A549 (cell line): ENCODE data around the gene MRPL40. TPM values are rescaled to one million over a fixed set of nuclear protein-coding genes. Genes with fewer than 3 reads are reported as not detected.

Experiments
- ATAC-seq, 2 experiments: fragments of 200-7000 bp in 1 of 2; fragments of >200 bp in 1 of 2; cut with Nextera tagmentation in 1 of 2; cut with Tn5 transposase in 1 of 2; 3 replicates each; pipeline versions ENCODE4 v1.8.0 to v1.9.1; 2018 to 2020; ENCODE audit warnings: mild to moderate bottlenecking in 1 of 2, moderate library complexity in 1 of 2
- CTCF ChIA-PET: fragments of 300-600 bp; sonication (Branson Sonifier 250); formaldehyde crosslinking; extraction: SDS; loops from one replicate; lab custom pipeline; 2021; ENCODE audit warnings: antibody characterized with exemption, inconsistent platforms; lab: Yijun Ruan, JAX
- POLR2A ChIA-PET: fragments of 350-600 bp; formaldehyde crosslinking; extraction: SDS; loops from one replicate; lab custom pipeline; 2021; ENCODE audit warnings: antibody characterized with exemption, inconsistent platforms; lab: Yijun Ruan, JAX
- DNase-seq, 2 experiments: peaks; one replicate each; pipeline versions ENCODE4 v3.0.0 to v3.0.0-alpha.2; 2011 to 2016; ENCODE audit warnings: low read depth in 1 of 2, low spot score in 1 of 2
- FAIRE-seq: peaks from 2 replicates; lab custom pipeline; 2011; peaks lifted over from hg19 to GRCh38; lab: Jason Lieb, UNC
- H3K27ac ChIP-seq, 2 experiments: fragments of >200 bp; sonication (Bioruptor Twin); formaldehyde crosslinking; 3 replicates each; pipeline ENCODE4 v1.5.1; 2016 to 2017
- H3K4me1 ChIP-seq: fragments of >200 bp; sonication (Bioruptor Twin); formaldehyde crosslinking; 3 replicates; pipeline ENCODE4 v1.6.1; 2016
- H3K4me2 ChIP-seq: fragments of >200 bp; sonication (Bioruptor Twin); formaldehyde crosslinking; 3 replicates; pipeline ENCODE4 v1.6.1; 2016
- H3K4me3 ChIP-seq: fragments of >200 bp; sonication (Bioruptor Twin); formaldehyde crosslinking; 3 replicates; pipeline ENCODE4 v1.5.1; 2016
- H3K9me3 ChIP-seq: fragments of >200 bp; sonication (Bioruptor Twin); formaldehyde crosslinking; 3 replicates; pipeline ENCODE4 v1.6.1; 2016
- CBX2 ChIP-seq: fragments of 200-600 bp; sonication (generic); IDR thresholded peaks from 2 replicates; pipeline ENCODE4 v1.6.1; 2016; ENCODE audit warnings: low read depth, mild to moderate bottlenecking, borderline replicate concordance
- CEBPB ChIP-seq, 2 experiments: fragments of >200 bp in 1 of 2; sonication (Bioruptor Twin) in 1 of 2; formaldehyde crosslinking in 1 of 2; IDR thresholded peaks; 2 replicates each; pipeline ENCODE4 v1.6.1; 2012 to 2016
- EHF ChIP-seq: fragments of 250-450 bp; sonication (Bioruptor Pico); IDR thresholded peaks from 2 replicates; pipeline ENCODE4 v1.5.0; 2020; ENCODE audit warnings: mild to moderate bottlenecking
- EHMT2 ChIP-seq: fragments of 200-600 bp; sonication (generic); IDR thresholded peaks from 2 replicates; pipeline ENCODE4 v1.6.1; 2016; ENCODE audit warnings: antibody characterized with exemption, low read depth, mild to moderate bottlenecking, moderate library complexity
- ESRRA ChIP-seq: fragments of 150-350 bp; IDR thresholded peaks from 2 replicates; pipeline ENCODE4 v1.6.1; 2014; ENCODE audit warnings: mild to moderate bottlenecking, low read length, borderline replicate concordance
- FOSB ChIP-seq: fragments of 250-450 bp; sonication (Bioruptor Pico); IDR thresholded peaks from 2 replicates; pipeline ENCODE4 v1.5.0; 2020; ENCODE audit warnings: mild to moderate bottlenecking, moderate library complexity
- HDAC2 ChIP-seq: fragments of 200-600 bp; sonication (generic); IDR thresholded peaks from 2 replicates; pipeline ENCODE4 v1.6.1; 2016
- HEYL ChIP-seq: fragments of 250-450 bp; sonication (Bioruptor Pico); IDR thresholded peaks from 2 replicates; pipeline ENCODE4 v1.8.0; 2021; ENCODE audit warnings: mild to moderate bottlenecking, moderate library complexity
- KDM1A ChIP-seq: fragments of 200-600 bp; sonication (generic); IDR thresholded peaks from 2 replicates; pipeline ENCODE4 v1.6.1; 2016; ENCODE audit warnings: low read depth, mild to moderate bottlenecking
- KDM5A ChIP-seq: fragments of 200-600 bp; sonication (generic); IDR thresholded peaks from 2 replicates; pipeline ENCODE4 v1.6.1; 2016; ENCODE audit warnings: antibody characterized with exemption, mild to moderate bottlenecking
- MAFK ChIP-seq: fragments of 450-650 bp; IDR thresholded peaks from 2 replicates; pipeline ENCODE4 v1.6.1; 2014; ENCODE audit not compliant: partially characterized antibody
- NPAS2 ChIP-seq: fragments of 250-450 bp; sonication (Bioruptor Pico); IDR thresholded peaks from 2 replicates; pipeline ENCODE4 v1.8.0; 2022; ENCODE audit warnings: mild to moderate bottlenecking, moderate library complexity, borderline replicate concordance
- PHF8 ChIP-seq: fragments of 200-600 bp; sonication (generic); IDR thresholded peaks from 2 replicates; pipeline ENCODE4 v1.6.1; 2016; ENCODE audit warnings: low read depth, mild to moderate bottlenecking, antibody characterized with exemption, moderate library complexity, borderline replicate concordance
- POLR2AphosphoS2 ChIP-seq: conservative IDR thresholded peaks from 2 replicates; pipeline ENCODE4 v1.6.1; 2012; ENCODE audit warnings: low read length, improper control_type of control experiment, inconsistent platforms
- RARB ChIP-seq: fragments of 250-450 bp; sonication (Bioruptor Pico); IDR thresholded peaks from 2 replicates; pipeline ENCODE4 v1.8.0; 2021; ENCODE audit warnings: mild to moderate bottlenecking, moderate library complexity
- TP53 ChIP-seq: fragments of 250-450 bp; sonication (Bioruptor Pico); IDR thresholded peaks from 2 replicates; pipeline ENCODE4 v1.5.0; 2021; ENCODE audit warnings: mild to moderate bottlenecking, moderate library complexity
- ZSCAN20 ChIP-seq: fragments of 250-450 bp; sonication (Bioruptor Pico); IDR thresholded peaks from 2 replicates; pipeline ENCODE4 v1.8.0; 2022; ENCODE audit warnings: mild to moderate bottlenecking, moderate library complexity
- WGBS: methylation state at CpG from one replicate; pipeline ENCODE4 v1.1.6; 2017; ENCODE audit errors: missing lambda C conversion rate; 5-methylcytosine and 5-hydroxymethylcytosine counted together
- polyA plus RNA-seq, 4 experiments: library from polyadenylated mRNA; depleted of rRNA in 3 of 4; stranded (reverse); fragments of >200 nt; fragmentation: RNase III in 1 of 4; extraction: RNeasy Plus Mini Kit Qiagen cat#74134 plus additional on column Dnase treatment in 1 of 4; gene quantifications; 2 replicates in 3 of 4; 3 replicates in 1 of 4; pipeline ENCODE4 v1.2.3, GENCODE V29; 2011 to 2017
- TF ChIP-seq, protein P1 (sequence below): IDR thresholded peaks from 2 replicates; pipeline ENCODE4 v1.6.1; 2012; ENCODE audit warnings: low read depth, borderline replicate concordance
- TF ChIP-seq, protein P2 (sequence below): fragments of 150-350 bp; IDR thresholded peaks from 2 replicates; pipeline ENCODE4 v1.6.1; 2014; ENCODE audit warnings: low read depth, mild to moderate bottlenecking, low read length
- TF ChIP-seq, protein P3 (sequence below): IDR thresholded peaks from 2 replicates; pipeline ENCODE4 v1.6.1; 2012

MRPL40 gene
- polyA plus RNA-seq, 2 of the 4 experiments (the other 2 are of a cell fraction) = 32.1 to 45.7 TPM

DNA sequence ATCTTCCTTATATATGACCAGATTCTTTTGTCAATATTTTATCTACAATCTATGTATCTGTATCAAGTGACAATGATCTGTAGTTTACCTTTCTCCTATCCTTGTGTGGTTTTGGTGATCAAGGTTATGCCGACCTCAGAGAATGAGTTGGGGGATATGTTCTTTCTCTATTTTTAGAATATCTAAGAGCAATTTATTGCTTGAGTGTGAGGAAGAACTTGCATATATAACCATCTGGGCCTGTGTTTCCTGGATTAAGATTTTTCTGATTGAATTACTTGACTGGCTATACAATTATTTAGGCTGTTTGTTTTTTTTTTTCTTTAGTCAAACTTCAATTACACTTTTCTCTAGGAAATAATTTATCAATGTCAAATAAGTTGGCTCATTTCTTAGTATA, 29.2 kb downstream of the MRPL40 start:
- WGBS = 95% methylated on average over 1 of the region's 1 CpG
- TF ChIP-seq, protein P1, sequence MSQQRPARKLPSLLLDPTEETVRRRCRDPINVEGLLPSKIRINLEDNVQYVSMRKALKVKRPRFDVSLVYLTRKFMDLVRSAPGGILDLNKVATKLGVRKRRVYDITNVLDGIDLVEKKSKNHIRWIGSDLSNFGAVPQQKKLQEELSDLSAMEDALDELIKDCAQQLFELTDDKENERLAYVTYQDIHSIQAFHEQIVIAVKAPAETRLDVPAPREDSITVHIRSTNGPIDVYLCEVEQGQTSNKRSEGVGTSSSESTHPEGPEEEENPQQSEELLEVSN = no peak
- TF ChIP-seq TP53 (CRISPR knock-in tag) (no peak), POLR2AphosphoS2 (no peak), EHF (no peak), CBX2 (no peak), ZSCAN20 (no peak), CEBPB (IDR thresholded peaks at IDR 0.05) (no peak)
- TF ChIP-seq, protein P2, sequence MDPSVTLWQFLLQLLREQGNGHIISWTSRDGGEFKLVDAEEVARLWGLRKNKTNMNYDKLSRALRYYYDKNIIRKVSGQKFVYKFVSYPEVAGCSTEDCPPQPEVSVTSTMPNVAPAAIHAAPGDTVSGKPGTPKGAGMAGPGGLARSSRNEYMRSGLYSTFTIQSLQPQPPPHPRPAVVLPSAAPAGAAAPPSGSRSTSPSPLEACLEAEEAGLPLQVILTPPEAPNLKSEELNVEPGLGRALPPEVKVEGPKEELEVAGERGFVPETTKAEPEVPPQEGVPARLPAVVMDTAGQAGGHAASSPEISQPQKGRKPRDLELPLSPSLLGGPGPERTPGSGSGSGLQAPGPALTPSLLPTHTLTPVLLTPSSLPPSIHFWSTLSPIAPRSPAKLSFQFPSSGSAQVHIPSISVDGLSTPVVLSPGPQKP = no peak
- Histone ChIP-seq H3K4me2 (no peak overlapping the region), H3K27ac (no peak overlapping the region), H3K9me3 (no peaks in the 10 kb centered on the region), H3K4me1 (no peaks in the 10 kb centered on the region), H3K4me3 (no peak overlapping the region)
- DNase-seq (no peak), FAIRE-seq (no peak), ATAC-seq (no peak)
- ChIA-PET CTCF (no interaction called here), POLR2A (interaction anchor here (1.3 kb wide), 1 partner anchor 14 kb away, joined by 3 read pairs; the partner anchor contains the start of gene C22orf39)

DNA sequence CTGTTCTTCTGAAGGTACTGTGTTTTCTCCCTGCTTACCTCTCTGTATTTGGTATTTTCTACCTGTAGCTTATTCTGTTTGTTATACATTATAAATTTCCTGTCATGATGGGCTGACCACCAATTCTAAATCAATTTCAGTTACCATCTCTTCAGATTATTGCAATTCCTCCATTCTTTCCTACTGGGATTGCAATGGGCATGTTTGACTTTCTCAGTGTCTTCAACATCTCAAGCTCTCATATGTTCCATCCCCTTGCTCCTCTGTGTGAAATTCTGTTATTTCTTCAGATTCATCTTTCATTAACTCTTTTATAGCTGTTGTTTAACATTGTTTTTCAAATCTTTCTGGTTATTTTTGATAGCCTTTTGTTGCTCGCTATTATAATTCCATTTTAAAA, 30.7 kb downstream of the MRPL40 start:
- FAIRE-seq (no peak), DNase-seq (no peak), ATAC-seq (no peak)
- TF ChIP-seq PHF8 = no peak
- TF ChIP-seq FOSB (CRISPR knock-in tag) = no peak
- no peak for TF ChIP-seq ESRRA
- no peak for TF ChIP-seq KDM1A
- TF ChIP-seq KDM5A = no peak
- no peak for TF ChIP-seq NPAS2
- Histone ChIP-seq H3K9me3 (no peaks in the 10 kb centered on the region), H3K4me3 (no peak overlapping the region), H3K27ac (no peak overlapping the region), H3K4me1 (no peaks in the 10 kb centered on the region), H3K4me2 (no peak overlapping the region)
- ChIA-PET POLR2A (no interaction called here), CTCF (interaction anchor here (0.6 to 0.9 kb wide), 2 partner anchors 10 to 16 kb away, joined by 3 read pairs; no protein-coding TSS in a partner anchor)
- 96% methylated on average over 1 of the region's 1 CpG for WGBS

DNA sequence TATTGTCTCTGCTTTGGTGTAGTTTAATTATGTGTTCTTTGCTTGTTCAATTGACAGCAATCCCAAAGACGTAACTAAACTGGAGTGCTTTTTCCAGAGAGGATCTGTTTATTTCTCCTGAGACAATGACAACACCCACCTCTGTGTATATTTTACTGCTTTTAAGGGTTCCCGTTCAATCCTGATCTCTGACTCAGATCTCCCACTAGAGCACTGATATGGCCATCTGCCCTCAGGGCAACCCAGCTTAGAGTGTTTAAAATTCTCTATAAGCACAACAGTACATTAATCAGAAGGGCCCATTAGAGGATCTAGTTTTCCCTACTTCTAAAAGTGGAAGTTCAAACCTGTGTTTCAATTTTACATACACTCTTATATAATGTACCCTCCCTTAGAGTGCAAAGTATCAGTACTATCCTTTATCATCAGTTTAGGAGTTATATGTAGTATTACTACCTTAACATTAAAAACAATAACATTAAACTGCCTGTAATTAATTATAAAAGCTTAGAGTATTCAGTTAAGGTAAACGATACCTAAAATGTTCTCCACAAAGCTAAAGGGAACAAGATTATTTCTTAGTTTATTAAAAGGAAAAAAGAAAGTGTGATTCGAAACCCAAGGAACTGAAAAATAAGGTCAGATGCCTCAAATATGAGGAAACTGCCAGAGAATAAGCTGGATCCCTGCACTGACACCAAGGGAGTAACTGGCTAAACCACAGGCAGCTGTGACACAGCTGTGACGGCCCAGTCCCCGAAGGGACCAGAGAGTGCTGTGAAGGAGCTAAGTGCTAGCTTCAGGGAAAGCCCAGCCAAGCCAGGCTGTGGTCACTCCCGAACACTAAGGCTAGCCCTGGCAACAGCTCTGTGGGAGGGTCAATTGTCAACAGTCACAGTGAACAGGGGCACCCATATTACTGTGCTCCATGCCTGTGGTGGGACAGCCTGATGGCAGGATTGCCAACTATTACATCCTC, 31.4 kb downstream of the MRPL40 start:
- Histone ChIP-seq H3K9me3 (no peaks in the 10 kb centered on the region), H3K27ac (no peak overlapping the region), H3K4me1 (no peaks in the 10 kb centered on the region), H3K4me2 (no peak overlapping the region)
- ATAC-seq (no peak), FAIRE-seq (no peak), DNase-seq (no peak)
- CTCF ChIA-PET = interaction anchor here (0.6 to 1.3 kb wide), 5 partner anchors 9 to 17 kb away, joined by 3 read pairs; no protein-coding TSS in a partner anchor
- TF ChIP-seq, protein P3, sequence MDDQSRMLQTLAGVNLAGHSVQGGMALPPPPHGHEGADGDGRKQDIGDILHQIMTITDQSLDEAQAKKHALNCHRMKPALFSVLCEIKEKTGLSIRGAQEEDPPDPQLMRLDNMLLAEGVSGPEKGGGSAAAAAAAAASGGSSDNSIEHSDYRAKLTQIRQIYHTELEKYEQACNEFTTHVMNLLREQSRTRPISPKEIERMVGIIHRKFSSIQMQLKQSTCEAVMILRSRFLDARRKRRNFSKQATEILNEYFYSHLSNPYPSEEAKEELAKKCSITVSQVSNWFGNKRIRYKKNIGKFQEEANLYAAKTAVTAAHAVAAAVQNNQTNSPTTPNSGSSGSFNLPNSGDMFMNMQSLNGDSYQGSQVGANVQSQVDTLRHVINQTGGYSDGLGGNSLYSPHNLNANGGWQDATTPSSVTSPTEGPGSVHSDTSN = no peak
- no peak for TF ChIP-seq EHMT2
- no peak for TF ChIP-seq HDAC2
- no peak for TF ChIP-seq HEYL (CRISPR knock-in tag)
- TF ChIP-seq NPAS2 = no peak
- no peak for TF ChIP-seq RARB (CRISPR knock-in tag)
- TF ChIP-seq MAFK = no peak
- TF ChIP-seq, all 56 proteins: peak for 0
- POLR2A ChIA-PET = no interaction called here
- no peak overlapping the region for H3K4me3 ChIP-seq
- 82% methylated on average over 7 of the region's 7 CpGs for WGBS
